Caki2 (cell line): ENCODE measurements around the gene PDE4D. TPM values are rescaled to one million over a fixed set of nuclear protein-coding genes. Genes with fewer than 3 reads are reported as not detected.
"Not testable (repeated sequence)": the region's sequence is repeated elsewhere in the genome, so short reads cannot be mapped to it uniquely, and the experiment has no call there.

Experiments
- DNase-seq: peaks from one replicate; pipeline ENCODE4 v3.0.0-alpha.2; 2015; ENCODE audit warnings: low read depth
- in situ Hi-C: cut with HindIII; loops from 2 replicates; pipeline ENCODE4 v1.10.0; 2016; ENCODE audit warnings: low sequenced_read_pairs, low pct_unique_long_range_greater_than_20kb, mixed read lengths
- total RNA-seq: library from RNA; depleted of rRNA; stranded (reverse); fragments of >200 nt; shearing (Covaris generic); gene quantifications from 2 replicates; pipeline ENCODE4 v1.2.3, GENCODE V29; 2014; ENCODE audit warnings: low replicate concordance

PDE4D gene
- total RNA-seq, 1 experiment from 2014 or later = 19.4 TPM

DNA sequence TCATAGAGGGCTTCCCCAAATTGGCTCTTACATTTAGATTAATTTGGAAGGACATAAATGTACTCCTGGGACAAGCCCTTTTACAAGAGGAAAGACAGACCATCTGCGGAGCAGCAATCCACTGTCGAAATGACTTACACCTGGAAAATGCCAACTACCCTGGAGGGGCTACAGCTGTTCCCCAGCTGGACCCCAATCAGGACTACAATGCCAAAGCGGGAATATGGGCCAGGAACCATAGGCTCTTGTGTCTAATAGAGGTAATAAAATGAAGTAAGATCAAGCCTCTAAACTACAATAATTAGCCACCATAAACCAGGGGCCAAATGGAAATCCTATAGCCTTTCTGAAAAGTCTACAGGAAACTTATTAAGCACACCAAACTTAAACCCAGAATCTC is 581.3 kb downstream of the PDE4D start:
- no peak for DNase-seq
- in situ Hi-C loops = no loop called here

DNA sequence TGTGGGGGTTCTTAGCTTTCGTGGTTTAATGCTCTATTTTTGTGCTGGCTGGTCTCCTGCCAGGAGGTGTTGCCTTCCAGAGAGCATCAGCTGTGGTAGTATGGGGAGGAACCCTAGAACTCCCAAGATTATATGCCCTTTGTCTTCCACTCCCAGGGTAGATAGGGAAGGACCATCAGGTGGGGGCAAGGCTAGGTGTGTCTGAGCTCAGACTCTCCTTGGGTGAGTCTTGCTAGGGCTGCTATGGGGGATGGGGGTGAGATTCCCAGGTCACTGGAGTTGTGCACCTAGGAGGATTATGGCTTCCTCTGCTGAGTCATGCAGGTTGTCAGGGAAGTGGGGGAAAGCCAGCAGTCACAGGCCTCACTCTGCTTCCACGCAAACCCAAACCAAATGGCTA is 584.8 kb downstream of the PDE4D start:
- in situ Hi-C loops, DNase-seq: not testable (repeated sequence)

GRCh38 chr5:59303289-59303716 is 590.2 kb downstream of the PDE4D start:
- DNase-seq, in situ Hi-C loops: not testable (repeated sequence)

DNA sequence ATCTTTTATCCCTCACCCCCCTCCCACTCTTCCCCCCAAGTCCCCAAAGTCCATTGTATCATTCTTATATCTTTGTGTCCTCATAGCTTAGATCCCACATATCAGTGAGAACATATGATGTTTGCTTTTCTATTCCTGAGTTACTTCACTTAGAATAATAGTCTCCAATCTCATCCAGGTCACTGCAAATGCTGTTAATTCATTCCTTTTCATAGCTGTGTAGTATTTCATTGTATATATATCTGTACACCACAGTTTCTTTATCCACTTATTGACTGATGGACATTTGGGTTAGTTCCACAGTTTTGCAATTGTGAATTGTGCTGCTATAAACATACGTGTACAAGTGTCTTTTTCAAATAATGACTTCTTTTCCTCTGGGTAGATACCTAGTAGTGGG is 591.0 kb downstream of the PDE4D start:
- in situ Hi-C loops, DNase-seq: not testable (repeated sequence)

GRCh38 chr5:59301727-59302126 is 591.8 kb downstream of the PDE4D start:
- in situ Hi-C loops = no loop called here
- no peak for DNase-seq

DNA sequence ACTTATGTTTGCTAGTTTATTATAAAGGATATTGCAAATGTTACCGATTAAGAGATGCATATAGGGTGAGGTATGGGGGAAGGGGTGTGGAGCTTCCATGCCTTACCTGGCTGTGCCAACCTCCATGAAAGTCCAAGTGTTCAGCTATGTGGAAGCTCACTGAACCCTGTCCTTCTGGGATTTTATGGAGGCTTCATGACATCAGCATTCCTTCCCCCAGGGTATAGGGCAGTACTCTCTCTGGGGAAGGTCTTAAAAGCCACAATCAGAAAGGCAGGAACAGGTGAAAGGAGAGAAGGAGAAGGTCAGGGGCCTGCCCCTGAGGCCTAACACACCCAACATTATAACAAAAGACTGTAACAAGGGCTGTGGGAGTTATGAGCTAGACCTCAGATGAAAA is 592.6 kb downstream of the PDE4D start:
- in situ Hi-C loops = no loop called here
- no peak for DNase-seq

DNA sequence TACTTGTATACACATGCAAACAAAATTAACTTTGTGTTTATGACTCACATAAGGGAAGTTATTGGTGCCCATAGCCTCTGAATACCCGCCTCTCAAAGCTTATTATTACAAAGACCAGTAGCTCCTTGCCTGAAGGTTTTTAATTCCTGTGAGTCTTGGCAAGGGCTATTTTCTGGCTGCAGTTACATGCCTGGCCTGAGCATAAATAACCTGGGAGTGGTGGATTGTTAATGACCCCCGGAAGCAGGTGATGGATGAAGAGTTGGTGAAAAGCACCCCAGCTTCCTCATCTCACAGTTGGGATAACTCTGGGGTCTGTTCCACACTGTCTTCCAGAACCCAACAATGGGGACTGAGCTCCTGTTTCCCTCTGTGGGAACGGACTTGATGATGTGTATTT is 594.5 kb downstream of the PDE4D start:
- in situ Hi-C loops = no loop called here
- no peak for DNase-seq

- peak; percentile 60 for DNase-seq
- in situ Hi-C loops = no loop called here
Observed at GRCh38 chr5:59296317-59297264, 596.9 kb downstream of the PDE4D start.

- DNase-seq = no peak
- in situ Hi-C loops = no loop called here
Observed at GRCh38 chr5:59293700-59294099, 599.8 kb downstream of the PDE4D start.

GRCh38 chr5:59291941-59292340 is 601.6 kb downstream of the PDE4D start:
- DNase-seq = no peak
- in situ Hi-C loops = no loop called here

DNA sequence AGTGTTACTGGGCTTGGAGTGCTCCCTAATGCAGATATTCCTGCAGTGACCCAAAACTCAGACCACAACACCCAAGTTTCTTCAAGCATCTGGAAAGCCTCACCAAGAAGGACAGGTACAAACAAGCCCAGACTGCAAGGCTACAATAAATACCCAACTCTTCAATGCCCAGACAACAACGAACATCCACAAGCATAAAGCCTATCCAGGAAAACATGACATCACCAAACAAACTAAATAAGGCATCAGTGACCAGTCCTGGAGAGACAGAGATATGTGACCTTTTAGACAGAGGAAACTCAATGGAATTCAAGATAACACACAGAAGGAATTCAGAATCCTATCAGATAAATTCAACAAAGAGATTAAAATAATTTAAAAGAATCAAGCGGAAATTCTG is 605.6 kb downstream of the PDE4D start:
- DNase-seq = no peak
- in situ Hi-C loops = no loop called here

- no peak for DNase-seq
- in situ Hi-C loops = no loop called here
Observed at GRCh38 chr5:59287361-59287760, 606.2 kb downstream of the PDE4D start.

DNA sequence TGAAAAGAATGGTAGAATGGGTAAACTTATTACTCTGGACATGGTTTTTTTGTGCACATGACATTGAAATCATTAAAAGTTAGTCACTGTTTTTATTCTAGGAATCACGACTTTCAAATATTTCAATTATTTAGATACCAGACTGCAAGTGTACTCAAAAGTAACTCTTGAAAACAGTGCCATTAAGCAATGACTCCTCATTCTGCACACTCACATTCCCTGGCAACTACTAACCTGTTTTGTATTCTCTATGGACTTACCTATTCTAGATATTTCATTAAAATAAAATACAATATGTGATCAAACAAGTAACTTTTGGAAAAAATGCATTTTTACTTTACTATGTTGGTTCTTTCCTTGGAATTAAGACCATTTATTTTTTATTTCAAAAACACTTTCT is 607.0 kb downstream of the PDE4D start:
- in situ Hi-C loops = no loop called here
- DNase-seq = no peak

- DNase-seq = no peak
- in situ Hi-C loops = no loop called here
Observed at GRCh38 chr5:59285300-59286016, 608.1 kb downstream of the PDE4D start.

GRCh38 chr5:59282726-59283125 is 610.8 kb downstream of the PDE4D start:
- no peak for DNase-seq
- in situ Hi-C loops = no loop called here

DNA sequence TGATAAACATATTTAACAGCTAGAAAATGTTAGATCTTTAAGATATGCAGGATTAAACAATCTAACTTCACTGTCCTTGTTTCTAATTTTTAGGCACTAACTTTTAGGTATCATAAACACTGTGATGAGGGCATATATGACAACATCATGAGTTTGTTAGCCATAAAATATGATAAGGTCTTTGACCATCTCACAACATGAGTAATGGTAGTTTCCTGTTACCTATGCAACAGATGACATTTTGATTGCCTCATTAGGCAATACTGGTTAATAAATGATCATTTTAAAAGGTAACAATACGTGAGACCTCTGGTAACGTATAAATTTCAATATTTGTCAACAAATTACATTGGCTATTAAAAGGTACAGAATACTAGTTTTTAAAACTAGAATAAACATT is 613.5 kb downstream of the PDE4D start:
- DNase-seq = no peak

GRCh38 chr5:59276917-59277372 is 616.6 kb downstream of the PDE4D start:
- in situ Hi-C loops = no loop called here
- DNase-seq = no peak

More for the DNA sequence above, 613.5 kb downstream of the PDE4D start:
- in situ Hi-C loops = no loop called here

- DNase-seq = no peak
- in situ Hi-C loops = no loop called here
Observed at GRCh38 chr5:59276325-59276675, 617.2 kb downstream of the PDE4D start.
